OCI-LY7 (cell line): Measurements from ENCODE around the gene PRSS56.
"Not testable (repeated sequence)": the region's sequence is repeated elsewhere in the genome, so short reads cannot be mapped to it uniquely, and the experiment has no call there.

Experiments used
- CTCF ChIP-seq: fragments of 200-600 bp; sonication (generic); conservative IDR thresholded peaks from 2 replicates; pipeline ENCODE4 v1.5.1; 2014; ENCODE audit warnings: mild to moderate bottlenecking, antibody characterized with exemption, low read length, moderate library complexity, mixed read lengths
- EZH2phosphoT487 ChIP-seq: fragments of 200-600 bp; sonication (generic); IDR thresholded peaks from 2 replicates; pipeline ENCODE4 v1.6.1; 2018; ENCODE audit warnings: low read depth, borderline replicate concordance, mild to moderate bottlenecking, mixed run types, antibody characterized with exemption, low read length, moderate library complexity, mixed read lengths

- not testable (repeated sequence) for TF ChIP-seq CTCF, EZH2phosphoT487
These were observed 50.3 kb downstream of the PRSS56 start for GRCh38 chr2:232570481-232570880.
